Glomerular visceral epithelial cell (primary cell): ENCODE data around the gene TPI1.
"Not testable (repeated sequence)": the region's sequence is repeated elsewhere in the genome, so short reads cannot be mapped to it uniquely, and the experiment has no call there.

ENCODE experiments used
- DNase-seq: peaks from one replicate; pipeline ENCODE4 v3.0.0-alpha.2; 2016; ENCODE audit errors: extremely low spot score

Gene TPI1

GRCh38 chr12:6894321-6894720 lies 27.0 kb downstream of the TPI1 start:
- no peak for DNase-seq

- DNase-seq, result no peak
Observed at GRCh38 chr12:6896846-6897435, 29.6 kb downstream of the TPI1 start.

- DNase-seq, result no peak
Observed at GRCh38 chr12:6899427-6899826, 32.1 kb downstream of the TPI1 start.

- DNase-seq, result no peak
Observed at GRCh38 chr12:6899837-6900519, 32.6 kb downstream of the TPI1 start.

GRCh38 chr12:6902448-6902847 lies 35.1 kb downstream of the TPI1 start:
- DNase-seq, result no peak

GRCh38 chr12:6903722-6904121 lies 36.4 kb downstream of the TPI1 start:
- DNase-seq, result peak; percentile 32

GRCh38 chr12:6904280-6905276 lies 37.2 kb downstream of the TPI1 start, which contains the start of gene LRRC23:
Gene LRRC23, plus strand, starts transcription at chr12:6904822. Its CDS starts 812 bp downstream, at chr12:6905634.
- peak; percentile 93 for DNase-seq

GRCh38 chr12:6905414-6906040 lies 38.2 kb downstream of the TPI1 start:
- no peak for DNase-seq

GRCh38 chr12:6908141-6908540 lies 40.8 kb downstream of the TPI1 start:
- not testable (repeated sequence) for DNase-seq

GRCh38 chr12:6909421-6910145 lies 42.3 kb downstream of the TPI1 start:
- DNase-seq, result no peak

- DNase-seq, result no peak
Observed at GRCh38 chr12:6912164-6912935, 45.0 kb downstream of the TPI1 start.

- peak; percentile 65 for DNase-seq
Observed at GRCh38 chr12:6914246-6914946, 47.1 kb downstream of the TPI1 start, which contains the start of gene ENO2. Gene ENO2, plus strand, starts transcription at chr12:6914580. Its CDS starts 1,253 bp downstream, at chr12:6915833.

GRCh38 chr12:6914947-6915788 lies 47.8 kb downstream of the TPI1 start:
- no peak for DNase-seq

- no peak for DNase-seq
Observed at GRCh38 chr12:6915789-6916285, 48.5 kb downstream of the TPI1 start.

GRCh38 chr12:6916426-6917200 lies 49.3 kb downstream of the TPI1 start:
- no peak for DNase-seq

- DNase-seq, result peak; percentile 71
Observed at GRCh38 chr12:6917491-6918231, 50.3 kb downstream of the TPI1 start.

GRCh38 chr12:6919588-6919987 lies 52.3 kb downstream of the TPI1 start:
- DNase-seq, result no peak
